Measurements from ENCODE around the gene RNASEH2B.

DNA sequence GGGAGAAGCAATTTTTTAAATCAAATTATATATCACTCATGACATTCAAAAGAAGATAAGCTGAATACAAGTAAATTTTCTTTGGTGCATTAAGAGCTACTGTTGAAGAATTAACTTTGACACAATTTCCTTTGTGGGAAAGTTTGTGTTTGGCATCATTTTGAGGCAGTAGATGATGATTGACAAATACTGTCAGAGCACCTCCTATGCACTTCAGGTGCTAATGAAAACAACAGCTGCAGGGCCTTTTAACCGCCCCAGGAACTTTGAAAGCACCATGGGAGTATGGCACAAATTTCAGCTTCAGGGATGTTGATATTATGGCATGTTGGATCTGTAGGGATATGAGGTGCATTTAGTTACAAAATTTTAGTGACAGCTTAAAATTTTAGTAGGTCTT, 45.1 kb upstream of the RNASEH2B start:
- TF ChIP-seq, protein P1, sequence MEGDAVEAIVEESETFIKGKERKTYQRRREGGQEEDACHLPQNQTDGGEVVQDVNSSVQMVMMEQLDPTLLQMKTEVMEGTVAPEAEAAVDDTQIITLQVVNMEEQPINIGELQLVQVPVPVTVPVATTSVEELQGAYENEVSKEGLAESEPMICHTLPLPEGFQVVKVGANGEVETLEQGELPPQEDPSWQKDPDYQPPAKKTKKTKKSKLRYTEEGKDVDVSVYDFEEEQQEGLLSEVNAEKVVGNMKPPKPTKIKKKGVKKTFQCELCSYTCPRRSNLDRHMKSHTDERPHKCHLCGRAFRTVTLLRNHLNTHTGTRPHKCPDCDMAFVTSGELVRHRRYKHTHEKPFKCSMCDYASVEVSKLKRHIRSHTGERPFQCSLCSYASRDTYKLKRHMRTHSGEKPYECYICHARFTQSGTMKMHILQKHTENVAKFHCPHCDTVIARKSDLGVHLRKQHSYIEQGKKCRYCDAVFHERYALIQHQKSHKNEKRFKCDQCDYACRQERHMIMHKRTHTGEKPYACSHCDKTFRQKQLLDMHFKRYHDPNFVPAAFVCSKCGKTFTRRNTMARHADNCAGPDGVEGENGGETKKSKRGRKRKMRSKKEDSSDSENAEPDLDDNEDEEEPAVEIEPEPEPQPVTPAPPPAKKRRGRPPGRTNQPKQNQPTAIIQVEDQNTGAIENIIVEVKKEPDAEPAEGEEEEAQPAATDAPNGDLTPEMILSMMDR (IDR thresholded peaks at IDR 0.05; ENCODE audit: control extremely low read depth in 1 of 3, insufficient read depth in 1 of 3, low read depth in 1 of 3, low read length in 3 of 3) = no peak
- TF ChIP-seq EZH2 (IDR thresholded peaks at IDR 0.05; ENCODE audit: low read depth, low read length, severe bottlenecking) = no peak
- TF ChIP-seq, protein P2, sequence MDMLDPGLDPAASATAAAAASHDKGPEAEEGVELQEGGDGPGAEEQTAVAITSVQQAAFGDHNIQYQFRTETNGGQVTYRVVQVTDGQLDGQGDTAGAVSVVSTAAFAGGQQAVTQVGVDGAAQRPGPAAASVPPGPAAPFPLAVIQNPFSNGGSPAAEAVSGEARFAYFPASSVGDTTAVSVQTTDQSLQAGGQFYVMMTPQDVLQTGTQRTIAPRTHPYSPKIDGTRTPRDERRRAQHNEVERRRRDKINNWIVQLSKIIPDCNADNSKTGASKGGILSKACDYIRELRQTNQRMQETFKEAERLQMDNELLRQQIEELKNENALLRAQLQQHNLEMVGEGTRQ (IDR thresholded peaks at IDR 0.05; ENCODE audit: low read length) = no peak
- no peak for TF ChIP-seq CBX5 (IDR thresholded peaks at IDR 0.05; ENCODE audit: low read depth, low read length)
- no peak for TF ChIP-seq EP300 (IDR thresholded peaks at IDR 0.05; ENCODE audit: borderline replicate concordance in 1 of 2, low read depth in 2 of 2, low read length in 2 of 2)
- no peak for TF ChIP-seq MAFK (IDR thresholded peaks at IDR 0.05; ENCODE audit: low read depth, low read length)
- TF ChIP-seq POLR2A (IDR thresholded peaks at IDR 0.05; ENCODE audit: control extremely low read depth in 1 of 2, low read depth in 2 of 2, low read length in 2 of 2) = no peak
- no peak for TF ChIP-seq POLR2AphosphoS5 (IDR thresholded peaks at IDR 0.05; ENCODE audit: low read depth, low read length)

Data from H1 (cell line).